SK-N-SH treated with all-trans-retinoic acid at 6 μM for 48 hours (cell line): ENCODE measurements around the gene CHRD.

Experiments used
- BACH2 ChIP-seq: fragments of 250-450 bp; sonication (Bioruptor Pico); IDR thresholded peaks from 2 replicates; pipeline ENCODE4 v1.9.0; 2021; ENCODE audit warnings: mild to moderate bottlenecking, borderline replicate concordance
- CREB5 ChIP-seq: fragments of 250-450 bp; sonication (Bioruptor Pico); IDR thresholded peaks from 2 replicates; pipeline ENCODE4 v1.5.1; 2020; ENCODE audit warnings: low read depth, mild to moderate bottlenecking, moderate library complexity
- ISL1 ChIP-seq: fragments of 250-450 bp; sonication (Bioruptor Pico); IDR thresholded peaks from 2 replicates; pipeline ENCODE4 v2.1.2; 2022; ENCODE audit warnings: mild to moderate bottlenecking, moderate library complexity
- PATZ1 ChIP-seq: fragments of 250-450 bp; sonication (Bioruptor Pico); IDR thresholded peaks from 2 replicates; pipeline ENCODE4 v1.8.0; 2020; ENCODE audit warnings: mild to moderate bottlenecking, moderate library complexity, borderline replicate concordance
- POU6F1 ChIP-seq: fragments of 250-450 bp; sonication (Bioruptor Pico); IDR thresholded peaks from 2 replicates; pipeline ENCODE4 v1.8.0; 2021; ENCODE audit warnings: low read depth, mild to moderate bottlenecking, moderate library complexity, borderline replicate concordance
- RARB ChIP-seq: fragments of 250-450 bp; sonication (Bioruptor Pico); IDR thresholded peaks from 2 replicates; pipeline ENCODE4 v1.8.0; 2021; ENCODE audit warnings: mild to moderate bottlenecking, moderate library complexity
- SNAI2 ChIP-seq: fragments of 250-450 bp; sonication (Bioruptor Pico); IDR thresholded peaks from 2 replicates; pipeline ENCODE4 v1.5.0; 2020; ENCODE audit warnings: mild to moderate bottlenecking, moderate library complexity
- TCF4 ChIP-seq: fragments of 250-450 bp; sonication (Bioruptor Pico); IDR thresholded peaks from 2 replicates; pipeline ENCODE4 v1.8.0; 2021; ENCODE audit warnings: mild to moderate bottlenecking, moderate library complexity, borderline replicate concordance
- ZC3H10 ChIP-seq: fragments of 250-450 bp; sonication (Bioruptor Pico); IDR thresholded peaks from 2 replicates; pipeline ENCODE4 v1.5.1; 2021; ENCODE audit warnings: mild to moderate bottlenecking, moderate library complexity
- ZFP3 ChIP-seq: fragments of 250-450 bp; sonication (Bioruptor Pico); IDR thresholded peaks from 2 replicates; pipeline ENCODE4 v1.5.0; 2020; ENCODE audit warnings: mild to moderate bottlenecking, moderate library complexity
- ZFP30 ChIP-seq: fragments of 450-650 bp; formaldehyde crosslinking; IDR thresholded peaks from 2 replicates; pipeline ENCODE4 v1.5.0; 2022; ENCODE audit warnings: mild to moderate bottlenecking, moderate library complexity
- ZNF565 ChIP-seq: fragments of 450-650 bp; formaldehyde crosslinking; conservative IDR thresholded peaks from 2 replicates; pipeline ENCODE4 v1.5.0; 2020; ENCODE audit warnings: low read depth, mild to moderate bottlenecking, moderate library complexity
- ZNF8 ChIP-seq: fragments of 450-650 bp; formaldehyde crosslinking; IDR thresholded peaks from 2 replicates; pipeline ENCODE4 v1.5.0; 2020; ENCODE audit warnings: mild to moderate bottlenecking, moderate library complexity

GRCh38 chr3:184389384-184389783 lies 9.5 kb downstream of the CHRD start:
- no peak for TF ChIP-seq ZNF565 (CRISPR knock-in tag)
- no peak for TF ChIP-seq POU6F1
- no peak for TF ChIP-seq TCF4 (CRISPR knock-in tag)
- no peak for TF ChIP-seq ZNF8 (CRISPR knock-in tag)
- TF ChIP-seq CREB5 (CRISPR knock-in tag): no peak
- no peak for TF ChIP-seq PATZ1 (CRISPR knock-in tag)
- TF ChIP-seq ZFP3 (CRISPR knock-in tag): no peak
- TF ChIP-seq BACH2 (CRISPR knock-in tag): no peak
- no peak for TF ChIP-seq RARB (CRISPR knock-in tag)
- TF ChIP-seq ISL1: no peak
- no peak for TF ChIP-seq ZFP30 (CRISPR knock-in tag)
- TF ChIP-seq ZC3H10: no peak
- no peak for TF ChIP-seq SNAI2 (CRISPR knock-in tag)
